Psoas muscle (tissue), 7 donors: ENCODE results near the gene PRR20G. TPM values are rescaled to one million over a fixed set of nuclear protein-coding genes. Genes with fewer than 3 reads are reported as not detected.

Source experiments
- polyA plus RNA-seq, 3 donors: library from polyadenylated mRNA; stranded (reverse); fragments of 200-250 nt; gene quantifications; one replicate each; pipeline ENCODE4 v1.2.3, GENCODE V29; 2013
- total RNA-seq, 4 donors: library from RNA; stranded (reverse); fragmentation: NEBNext Ultra II Directional in 2 of 4; extraction: Animal tissue kit (Norgen Biotek cat#: 25700) in 2 of 4; gene quantifications; one replicate each; pipeline versions ENCODE4 v1.2.1 to v1.2.4, GENCODE V29; 2021 to 2023
- donor health status: healthy with polysubstance abuse.
- donor health status: DM: no; HTN: no; CAD: no; lungs with moderate emphysema.
- donor health status: Bipolar disorder and iron deficiency.
- donor health status: healthy.
- donor health status: DM: no; HTN: no; CAD: no.
- donor health status: DM: no; HTN: no; CAD: no.
- donor health status: DM: yes; HTN: yes; CAD: no.

Gene PRR20G
- total and polyA plus RNA-seq, 7 donors = not detected

Other genes starting within 250 kb of the PRR20G start
- gene PRR23E, start 94.9 kb downstream of the PRR20G start, total RNA-seq = not detected
- gene PRR23E, start 94.9 kb downstream of the PRR20G start, polyA plus RNA-seq = not detected